Osteocyte (in vitro differentiated cells): Measurements from ENCODE around the gene PKNOX2. TPM values are rescaled to one million over a fixed set of nuclear protein-coding genes. Genes with fewer than 3 reads are reported as not detected.

Source experiments
- DNase-seq: peaks from one replicate; pipeline ENCODE4 v3.0.0; 2021; ENCODE audit warnings: mixed read lengths; ENCODE audit not compliant: unreplicated experiment; ENCODE audit errors: extremely low spot score
- H3K27ac Mint-ChIP-seq: one replicate; pipeline ENCODE4 v1.8.0; 2021; ENCODE audit warnings: mild to moderate bottlenecking, mixed read lengths; ENCODE audit not compliant: unreplicated experiment
- H3K27me3 Mint-ChIP-seq: one replicate; pipeline ENCODE4 v1.8.0; 2021; ENCODE audit warnings: mixed read lengths; ENCODE audit not compliant: unreplicated experiment
- H3K36me3 Mint-ChIP-seq: one replicate; pipeline ENCODE4 v1.8.0; 2021; ENCODE audit warnings: mixed read lengths; ENCODE audit not compliant: unreplicated experiment
- H3K4me1 Mint-ChIP-seq: one replicate; pipeline ENCODE4 v1.8.0; 2021; ENCODE audit warnings: mixed read lengths; ENCODE audit not compliant: unreplicated experiment
- H3K4me3 Mint-ChIP-seq: one replicate; pipeline ENCODE4 v1.8.0; 2021; ENCODE audit warnings: mild to moderate bottlenecking, moderate library complexity, mixed read lengths; ENCODE audit not compliant: unreplicated experiment
- H3K9me3 Mint-ChIP-seq: one replicate; pipeline ENCODE4 v1.8.0; 2021; ENCODE audit warnings: mixed read lengths; ENCODE audit not compliant: unreplicated experiment
- CTCF ChIP-seq: fragments of 200-600 bp; sonication (generic); IDR thresholded peaks from 2 replicates; pipeline ENCODE4 v1.5.0; 2021; ENCODE audit warnings: antibody characterized with exemption, mild to moderate bottlenecking, moderate library complexity
- total RNA-seq: library from RNA; stranded (reverse); gene quantifications from 2 replicates; pipeline ENCODE4 v1.2.1, GENCODE V29; 2021

The PKNOX2 gene
- total RNA-seq, 1 donor from 2014 or later, result 89.3 TPM

DNA sequence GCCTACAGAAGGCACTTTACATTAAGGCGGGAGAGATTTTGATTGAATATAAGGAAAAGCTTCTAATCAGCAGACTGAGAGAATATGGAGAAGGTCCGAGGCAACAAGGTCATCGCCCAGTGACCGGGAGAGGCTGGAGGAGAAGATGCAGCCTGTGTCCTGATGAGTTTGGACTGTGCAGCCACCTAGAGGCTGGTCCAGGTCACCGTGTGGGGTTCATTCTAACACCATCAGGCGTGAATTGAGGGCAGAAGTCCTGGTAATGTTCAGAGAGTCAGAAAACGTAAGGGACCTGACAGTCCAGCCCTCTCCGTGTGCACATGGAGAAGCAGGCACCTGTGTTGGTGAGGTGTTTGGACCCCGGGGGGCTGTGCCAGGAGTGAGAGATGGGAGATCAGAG is 228.8 kb downstream of the PKNOX2 start:
- Mint-ChIP-seq H3K27ac (peak overlapping the region; percentile 59), H3K4me3 (no peak overlapping the region), H3K4me1 (peaks cover 22% of the 10 kb centered on the region), H3K9me3 (no peaks in the 10 kb centered on the region), H3K27me3 (no peaks in the 10 kb centered on the region), H3K36me3 (peaks cover 31% of the 10 kb centered on the region)
- no peak for TF ChIP-seq CTCF
- DNase-seq, result no peak

DNA sequence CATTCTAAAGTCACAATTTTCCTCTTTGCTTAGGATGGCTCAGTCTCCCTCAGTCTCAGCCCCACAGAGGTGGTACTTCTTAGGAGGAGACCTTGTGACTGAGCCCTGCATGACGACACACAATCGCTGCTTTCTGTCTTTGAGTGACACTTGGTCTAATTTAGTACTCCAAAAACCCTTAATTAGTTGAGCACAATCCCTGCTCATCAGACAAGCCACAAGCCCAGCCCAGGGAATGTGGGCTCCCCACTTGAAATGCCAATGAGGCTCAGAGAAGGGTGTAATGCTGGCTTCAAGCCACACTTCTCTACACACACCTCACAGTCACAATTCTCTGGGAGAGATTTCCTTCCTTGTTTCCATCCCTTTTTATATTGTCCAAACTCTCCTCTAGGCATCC is 229.7 kb downstream of the PKNOX2 start:
- peaks cover 22% of the 10 kb centered on the region for H3K4me1 Mint-ChIP-seq
- H3K4me3 Mint-ChIP-seq, result no peak overlapping the region
- no peak for TF ChIP-seq CTCF
- H3K27me3 Mint-ChIP-seq, result no peaks in the 10 kb centered on the region
- DNase-seq, result no peak
- no peaks in the 10 kb centered on the region for H3K9me3 Mint-ChIP-seq
- peaks cover 37% of the 10 kb centered on the region for H3K36me3 Mint-ChIP-seq
- H3K27ac Mint-ChIP-seq, result no peak overlapping the region

GRCh38 chr11:125397421-125397820 is 232.9 kb downstream of the PKNOX2 start:
- H3K36me3 Mint-ChIP-seq, result peaks cover 55% of the 10 kb centered on the region
- H3K9me3 Mint-ChIP-seq, result no peaks in the 10 kb centered on the region
- H3K27me3 Mint-ChIP-seq, result no peaks in the 10 kb centered on the region
- H3K27ac Mint-ChIP-seq, result no peak overlapping the region
- no peak for TF ChIP-seq CTCF
- DNase-seq, result no peak
- no peak overlapping the region for H3K4me3 Mint-ChIP-seq
- peaks cover 19% of the 10 kb centered on the region for H3K4me1 Mint-ChIP-seq

GRCh38 chr11:125398475-125398874 is 233.9 kb downstream of the PKNOX2 start:
- no peak overlapping the region for H3K27ac Mint-ChIP-seq
- no peaks in the 10 kb centered on the region for H3K9me3 Mint-ChIP-seq
- no peak for TF ChIP-seq CTCF
- no peak overlapping the region for H3K4me3 Mint-ChIP-seq
- H3K36me3 Mint-ChIP-seq, result peaks cover 59% of the 10 kb centered on the region
- H3K27me3 Mint-ChIP-seq, result no peaks in the 10 kb centered on the region
- DNase-seq, result no peak
- peaks cover 24% of the 10 kb centered on the region for H3K4me1 Mint-ChIP-seq

DNA sequence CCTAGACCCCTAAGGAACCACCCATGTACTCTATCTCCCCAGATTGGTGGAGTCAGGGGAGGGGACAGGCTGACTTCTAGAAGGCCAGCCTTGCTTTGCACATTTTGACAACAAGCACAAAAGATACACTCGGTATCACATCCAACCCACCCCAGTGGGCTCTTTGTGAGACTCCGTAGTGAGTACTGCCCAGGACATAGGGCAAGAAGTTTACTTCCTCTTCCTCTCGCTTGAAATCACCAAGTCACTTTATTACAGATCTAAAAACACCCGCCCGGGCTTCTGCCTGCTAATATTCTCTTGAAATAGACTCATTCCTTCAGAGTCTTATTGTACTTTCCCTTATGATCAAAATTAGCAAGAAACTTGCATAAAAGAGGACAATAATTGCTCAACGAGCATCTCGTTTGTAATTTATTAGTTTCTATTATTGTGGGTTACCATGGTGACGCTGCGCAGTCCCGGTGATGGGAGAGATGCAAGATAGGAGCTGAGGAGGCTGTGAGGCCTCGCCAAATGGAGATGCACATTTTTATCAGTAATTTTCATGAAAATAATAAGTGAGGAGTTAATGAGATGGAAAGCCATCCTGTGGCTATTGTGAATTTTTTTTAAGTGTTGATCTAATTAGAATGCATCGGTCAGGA is 234.6 kb downstream of the PKNOX2 start:
- DNase-seq, result no peak
- Mint-ChIP-seq H3K4me1 (peaks cover 30% of the 10 kb centered on the region), H3K9me3 (no peaks in the 10 kb centered on the region), H3K27ac (no peak overlapping the region), H3K27me3 (no peaks in the 10 kb centered on the region), H3K4me3 (no peak overlapping the region), H3K36me3 (peaks cover 60% of the 10 kb centered on the region)
- TF ChIP-seq CTCF, result no peak
